ENCODE data around the gene LAIR2.
"Not testable (repeated sequence)": the region's sequence is repeated elsewhere in the genome, so short reads cannot be mapped to it uniquely, and the experiment has no call there.

LAIR2 gene

DNA sequence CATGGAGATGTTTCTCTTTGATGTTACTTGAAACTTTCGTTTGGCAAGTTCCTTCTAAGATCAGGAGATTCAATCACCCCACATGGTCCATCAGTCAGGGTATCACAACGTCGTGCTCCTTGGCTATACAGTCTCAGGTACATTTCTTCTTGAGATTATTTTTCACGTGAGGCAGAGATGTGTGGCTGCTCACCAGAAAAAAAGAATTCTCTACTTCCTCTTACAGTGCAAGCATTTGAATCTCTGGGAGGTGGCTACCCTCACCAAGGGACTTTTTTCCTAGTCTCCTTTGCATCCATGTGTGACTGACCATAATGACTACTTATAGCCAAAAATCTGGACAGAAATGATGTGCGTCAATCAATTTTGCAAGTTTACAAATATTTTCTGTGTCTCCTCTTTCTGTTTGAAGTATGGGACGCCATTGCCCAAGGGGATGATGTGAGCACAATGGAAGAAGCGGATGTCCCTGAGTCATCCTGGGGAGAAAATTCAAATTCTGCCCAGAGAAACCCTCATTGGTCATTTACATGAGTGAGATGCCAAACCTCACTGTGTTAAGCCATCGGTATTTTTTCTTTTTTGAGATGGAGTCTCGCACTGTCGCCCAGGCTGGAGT lies 8.6 kb upstream of the LAIR2 start:
- DNase-seq (ENCODE audit: low read depth) = no peak

DNA sequence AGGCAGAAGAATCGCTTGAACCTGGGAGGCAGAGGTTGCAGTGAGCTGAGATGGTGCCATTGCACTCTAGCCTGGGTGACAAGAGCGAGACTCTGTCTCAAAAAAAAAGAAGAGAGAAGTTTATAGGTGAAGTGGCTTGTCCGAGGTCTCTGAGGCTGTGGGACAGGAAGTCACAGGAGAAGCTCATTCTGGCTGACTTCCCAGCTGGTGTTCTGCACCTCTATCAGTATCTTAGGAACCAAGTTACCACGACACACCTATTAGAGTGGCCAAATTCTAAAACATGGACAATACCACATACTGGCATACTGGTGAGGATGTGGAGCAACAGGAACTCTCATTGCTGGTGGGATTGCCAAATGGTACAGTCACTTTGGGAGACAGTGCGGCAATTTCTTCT lies 7.3 kb upstream of the LAIR2 start:
- DNase-seq (ENCODE audit: low read depth) = not testable (repeated sequence)

DNA sequence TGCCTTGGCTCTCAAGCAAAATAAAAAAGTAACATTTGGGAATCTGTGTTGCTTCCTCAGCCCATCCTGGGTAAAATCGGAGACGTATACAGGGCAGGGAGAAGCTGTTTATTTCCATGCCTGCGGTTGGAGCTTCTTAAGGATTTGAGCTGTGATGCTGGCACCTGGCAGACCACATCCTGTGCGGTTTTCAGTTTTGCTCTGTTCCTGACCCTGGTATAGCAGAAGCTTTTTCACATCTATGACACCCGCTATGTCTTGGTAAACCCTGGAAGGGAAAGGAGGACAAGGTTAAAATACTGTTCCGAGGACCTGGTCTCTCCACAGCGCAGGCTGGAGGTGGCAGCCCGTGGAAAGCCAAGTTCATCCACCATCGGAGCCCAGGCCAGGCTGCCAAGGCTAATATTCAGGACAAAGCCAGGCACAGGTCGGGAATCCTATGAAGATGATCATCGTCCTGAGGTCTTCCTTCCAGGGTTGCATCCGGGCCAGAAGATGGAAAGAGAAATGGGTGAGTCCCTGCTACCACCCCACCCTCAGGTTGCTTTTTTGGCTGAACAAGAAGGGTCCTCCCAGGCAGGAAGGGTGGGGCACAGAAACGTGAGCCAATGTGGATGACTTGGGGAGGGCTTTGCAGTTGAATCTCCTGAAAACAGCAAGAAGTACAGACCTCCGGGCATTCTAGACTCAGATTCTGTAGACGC lies 4.7 kb upstream of the LAIR2 start:
- DNase-seq (ENCODE audit: low read depth) = not testable (repeated sequence)

DNA sequence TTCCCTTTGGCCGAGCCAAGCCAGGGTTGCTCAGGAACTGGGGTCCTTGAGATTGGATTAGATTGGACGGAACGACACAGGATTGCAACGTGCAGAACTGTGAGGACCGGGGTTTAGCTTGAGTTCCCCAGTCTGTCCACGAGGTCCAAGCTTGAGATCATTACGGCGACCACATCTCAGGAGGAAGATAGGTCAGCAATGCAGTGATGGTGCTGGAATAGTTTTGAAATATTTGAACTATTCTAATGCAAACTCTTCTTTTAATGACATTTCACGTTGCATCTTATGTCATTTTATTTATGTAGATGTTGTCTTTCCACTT lies 4.2 kb upstream of the LAIR2 start:
- not testable (repeated sequence) for DNase-seq (ENCODE audit: low read depth)

DNA sequence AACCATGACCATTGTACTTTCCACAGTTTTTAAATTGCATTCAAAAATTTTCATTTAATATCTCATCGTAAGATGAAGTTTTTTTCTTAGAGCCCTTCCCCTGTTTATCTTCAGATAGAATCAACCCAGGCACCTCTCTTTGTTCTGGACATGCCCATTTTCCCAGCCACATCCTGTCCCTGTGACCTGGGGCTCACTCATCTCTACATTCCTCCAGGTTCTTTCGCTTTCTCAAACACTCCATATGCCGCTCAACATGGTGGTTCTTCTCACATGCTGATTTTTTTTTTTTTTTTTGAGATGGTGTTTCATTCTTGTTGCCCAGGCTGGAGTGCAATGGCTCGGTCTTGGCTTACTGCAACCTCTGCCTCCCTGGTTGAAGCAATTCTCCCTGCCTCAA lies 2.9 kb downstream of the LAIR2 start:
- DNase-seq (ENCODE audit: low read depth) = not testable (repeated sequence)

DNA sequence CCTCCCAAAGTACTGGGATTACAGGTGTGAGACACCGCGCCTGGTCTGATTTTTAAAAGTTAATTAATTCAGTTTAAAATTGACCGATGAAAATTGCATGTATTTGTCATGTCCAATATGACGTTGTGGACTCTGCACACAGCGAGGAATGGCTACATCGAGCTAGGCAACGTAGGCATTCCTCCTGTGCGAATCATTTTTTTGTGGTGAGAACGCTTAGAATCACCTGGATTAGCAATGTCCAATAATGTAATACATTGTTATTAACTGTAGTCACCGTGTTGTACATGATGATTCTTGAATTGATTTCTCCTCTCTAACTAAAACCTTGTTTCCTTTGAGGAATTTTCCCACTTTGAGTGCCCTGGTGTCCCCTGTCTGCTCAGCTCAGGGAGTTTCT lies 3.4 kb downstream of the LAIR2 start:
- no peak for DNase-seq (ENCODE audit: low read depth)

DNA sequence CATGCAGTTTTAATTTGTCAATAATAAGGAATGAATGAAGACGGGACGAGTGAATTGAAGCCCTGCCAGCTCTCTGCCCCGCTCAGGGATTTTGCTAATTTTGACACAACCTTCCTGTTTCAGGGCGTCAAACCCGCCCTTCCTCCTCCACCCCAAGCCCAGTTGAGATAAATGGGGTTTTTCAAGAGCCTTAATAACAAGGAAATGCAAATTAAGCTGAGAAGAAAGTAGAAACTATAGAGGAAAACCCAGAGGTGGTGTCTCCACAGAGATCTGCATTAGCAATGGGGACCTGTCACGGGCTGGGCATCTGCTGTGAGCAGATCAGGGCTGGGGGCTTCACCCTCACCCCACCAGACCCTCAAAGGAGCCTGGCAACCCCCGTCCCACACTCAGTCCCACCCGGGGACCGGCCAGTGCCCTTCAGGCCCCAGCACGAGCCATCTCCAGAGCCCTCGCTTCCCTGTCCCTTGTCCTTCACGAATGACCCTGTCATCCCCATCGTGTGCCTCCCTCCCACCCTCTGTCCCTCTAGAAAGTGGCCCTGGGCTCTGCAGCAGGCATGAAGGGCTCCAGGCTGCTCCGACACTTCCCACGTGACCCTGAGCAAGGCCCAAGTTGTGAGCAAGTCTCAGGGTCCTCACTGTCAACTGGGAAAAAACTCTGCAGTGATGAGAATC lies 4.5 kb downstream of the LAIR2 start:
- not testable (repeated sequence) for DNase-seq (ENCODE audit: low read depth)

DNA sequence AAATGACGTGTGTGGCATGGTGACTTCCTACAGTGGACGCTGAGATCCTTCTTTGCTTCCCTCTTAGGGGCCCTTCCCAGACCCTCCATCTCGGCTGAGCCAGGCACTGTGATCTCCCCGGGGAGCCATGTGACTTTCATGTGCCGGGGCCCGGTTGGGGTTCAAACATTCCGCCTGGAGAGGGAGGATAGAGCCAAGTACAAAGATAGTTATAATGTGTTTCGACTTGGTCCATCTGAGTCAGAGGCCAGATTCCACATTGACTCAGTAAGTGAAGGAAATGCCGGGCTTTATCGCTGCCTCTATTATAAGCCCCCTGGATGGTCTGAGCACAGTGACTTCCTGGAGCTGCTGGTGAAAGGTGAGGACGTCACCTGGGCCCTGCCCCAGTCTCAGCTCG lies 5.2 kb downstream of the LAIR2 start:
- DNase-seq (ENCODE audit: low read depth) = no peak

DNA sequence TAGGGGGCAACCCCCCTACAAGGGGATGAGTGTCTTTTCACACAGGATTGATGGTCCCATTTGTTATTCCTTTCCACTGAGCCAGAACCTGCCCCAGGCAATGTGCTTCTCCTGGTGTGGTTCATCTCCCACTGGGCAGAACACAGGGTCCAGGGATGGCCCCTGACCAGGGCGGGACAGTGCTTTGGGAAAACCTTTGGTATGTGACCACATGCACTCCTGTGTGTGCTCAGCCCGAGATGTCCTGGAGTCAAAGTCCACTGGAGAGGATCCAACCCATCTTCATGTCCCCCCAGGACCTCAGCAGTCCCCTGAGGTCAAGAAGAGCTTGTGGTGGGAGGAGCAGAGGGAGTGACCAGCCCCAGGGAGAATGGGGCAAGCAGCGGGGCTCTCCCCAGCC lies 5.9 kb downstream of the LAIR2 start:
- DNase-seq (ENCODE audit: low read depth) = not testable (repeated sequence)

DNA sequence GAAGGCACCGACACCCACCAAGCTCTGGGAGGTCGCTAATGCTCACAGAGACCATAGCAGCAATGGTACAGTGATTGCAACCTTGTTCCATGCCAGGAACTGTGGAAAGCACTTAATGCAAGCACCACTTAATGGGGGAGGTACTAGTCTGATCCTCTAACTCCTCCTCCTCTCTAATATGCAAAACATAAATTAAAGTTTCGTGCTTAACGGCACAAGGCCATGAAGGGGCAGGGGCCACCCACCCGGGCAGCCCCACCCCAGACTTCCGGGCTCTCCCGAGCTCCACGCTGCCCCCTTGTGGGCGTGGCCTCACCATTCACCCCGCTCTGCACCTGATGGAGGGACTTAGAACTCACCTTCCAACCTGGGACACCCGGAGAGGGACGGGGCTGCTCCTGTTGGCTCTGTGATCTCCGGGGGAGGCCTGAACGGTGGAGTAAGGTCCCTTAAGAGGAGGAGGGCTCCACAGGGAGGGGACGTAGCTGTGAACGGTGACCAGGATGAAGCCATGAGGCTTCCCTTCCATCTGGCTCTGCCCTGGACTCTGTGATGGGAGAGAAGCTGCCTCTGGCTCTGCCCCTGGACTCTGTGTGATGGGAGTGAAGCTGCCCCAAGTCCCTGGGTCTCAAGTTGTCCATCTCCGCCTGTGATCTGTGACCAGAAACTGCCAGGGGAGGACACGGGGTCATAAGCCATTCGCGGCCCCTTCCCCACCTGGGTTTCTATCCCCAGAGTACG lies 6.7 kb downstream of the LAIR2 start:
- not testable (repeated sequence) for DNase-seq (ENCODE audit: low read depth)

DNA sequence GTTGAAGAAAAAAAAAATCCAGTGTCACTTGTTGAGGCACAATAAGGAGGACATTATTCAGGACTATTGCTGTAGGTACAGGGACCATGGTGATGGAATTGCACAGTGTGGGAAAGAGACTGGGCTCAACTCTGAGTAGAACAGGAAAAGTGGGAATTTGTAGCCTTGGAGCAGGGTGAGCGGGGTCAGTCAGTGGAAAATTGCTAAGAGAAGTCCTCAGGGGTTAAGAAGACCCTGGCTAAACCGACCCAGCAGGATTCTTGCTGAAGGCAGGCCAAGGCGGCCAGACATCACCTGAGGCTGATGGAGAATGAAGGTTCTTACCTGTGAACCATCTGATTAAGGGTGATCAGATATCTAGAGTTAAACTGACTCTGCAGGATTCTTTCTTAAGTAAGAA lies 12.5 kb downstream of the LAIR2 start:
- no peak for DNase-seq (ENCODE audit: low read depth)

DNA sequence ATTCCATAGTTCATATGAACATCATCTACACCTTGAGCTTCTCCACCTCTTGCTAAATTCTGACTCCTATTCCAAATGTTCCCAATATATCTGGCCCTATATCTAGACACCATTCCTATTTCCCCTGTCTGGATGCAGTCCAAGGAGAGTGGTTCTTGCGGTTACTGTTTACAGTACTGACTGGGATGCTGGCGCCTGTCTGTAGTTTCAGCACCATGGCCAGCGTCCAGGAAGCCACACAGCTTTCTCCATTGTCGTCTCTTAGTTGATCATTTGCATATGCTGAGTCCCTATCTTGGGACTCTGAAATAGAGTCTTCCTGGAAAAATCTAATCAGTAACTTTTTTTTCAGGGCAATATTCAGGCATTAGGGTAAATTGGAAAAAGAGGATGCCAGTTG lies 14.9 kb downstream of the LAIR2 start:
- DNase-seq (ENCODE audit: low read depth) = no peak

DNA sequence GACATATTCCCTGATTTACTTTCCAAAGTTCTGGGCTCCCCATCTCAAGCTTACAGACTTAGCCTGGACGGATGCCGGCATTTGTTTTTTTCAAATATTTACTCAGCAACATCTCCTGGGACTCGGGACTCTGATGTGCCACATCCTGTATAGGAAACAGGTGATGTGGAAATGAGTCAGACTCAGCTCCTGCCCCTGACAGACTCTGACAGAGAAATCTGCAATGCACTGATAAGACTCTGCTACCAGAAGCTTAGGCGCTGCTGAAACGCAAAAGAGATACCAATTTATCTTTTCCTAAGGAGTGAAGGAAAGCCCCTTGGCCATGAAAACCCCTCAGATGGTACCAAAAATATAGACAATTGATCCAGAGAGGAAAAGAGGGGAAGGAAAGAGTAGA lies 16.2 kb downstream of the LAIR2 start:
- DNase-seq (ENCODE audit: low read depth) = no peak

DNA sequence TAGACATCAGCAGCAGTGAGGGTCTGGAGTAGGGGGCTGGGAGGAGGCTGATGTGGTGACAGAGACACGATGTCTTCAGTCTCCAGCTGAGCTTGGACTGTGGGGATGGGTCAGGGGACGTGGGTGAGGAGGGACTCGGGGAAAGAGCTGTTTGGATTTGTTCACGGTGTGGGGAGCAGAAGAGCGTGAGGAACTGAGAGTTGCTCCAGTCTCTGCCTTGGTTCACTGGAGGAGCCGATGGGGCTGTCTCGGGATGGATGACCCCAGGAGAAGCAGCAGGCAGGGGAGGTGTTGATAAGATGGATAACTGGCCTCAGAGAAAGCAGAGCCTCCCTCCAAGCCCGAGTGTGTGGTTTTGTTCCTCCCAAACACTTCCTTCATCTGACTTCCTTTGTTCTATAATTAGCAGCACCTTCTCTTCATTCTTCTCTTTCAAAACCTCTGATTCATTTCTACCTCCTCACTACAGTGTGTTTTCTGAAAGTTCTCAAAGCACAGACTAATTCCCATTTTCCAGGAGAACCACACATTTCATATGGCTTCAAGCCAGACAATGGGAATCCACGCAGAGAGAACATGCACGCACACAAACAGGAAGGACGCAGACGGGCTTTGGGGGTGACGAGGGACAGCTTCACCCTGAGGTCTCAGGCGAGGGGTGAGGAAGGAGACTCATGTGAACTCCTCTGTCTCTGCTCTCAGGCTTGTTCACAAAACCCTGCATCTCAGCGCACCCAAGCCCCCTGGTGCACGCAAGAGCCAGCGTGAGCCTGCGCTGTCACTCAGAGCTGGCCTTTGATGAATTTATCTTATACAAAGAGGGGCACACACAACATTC lies 18.6 kb downstream of the LAIR2 start:
- no peak for DNase-seq (ENCODE audit: low read depth)

DNA sequence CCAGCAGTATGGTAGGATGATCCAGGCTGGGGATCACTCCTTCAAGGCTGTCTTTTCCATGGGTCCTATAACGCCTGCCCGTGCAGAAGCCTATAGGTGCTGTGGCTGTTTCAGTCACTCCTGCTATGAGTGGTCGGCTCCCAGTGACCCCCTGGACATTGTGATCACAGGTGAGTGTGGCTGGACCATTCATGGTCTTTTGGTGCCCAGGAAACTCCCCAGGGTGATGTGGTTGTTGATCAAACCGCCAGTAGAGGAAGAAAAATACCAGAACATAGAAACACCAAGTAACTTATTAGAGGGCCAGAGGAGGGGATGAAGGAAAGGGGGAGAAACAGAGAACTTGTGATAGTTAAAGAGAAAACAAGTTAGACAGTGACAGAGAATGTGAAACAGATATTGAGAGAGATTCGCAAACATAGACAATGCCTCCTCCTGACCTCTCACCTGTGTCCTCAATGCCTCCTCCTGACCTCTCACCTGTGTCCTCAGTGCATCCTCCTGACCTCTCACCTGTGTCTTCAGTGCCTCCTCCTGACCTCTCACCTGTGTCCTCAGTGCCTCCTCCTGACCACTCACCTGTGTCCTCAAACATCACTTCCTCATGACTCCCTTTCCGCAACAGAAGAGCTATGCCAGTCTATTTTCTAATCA lies 19.4 kb downstream of the LAIR2 start:
- DNase-seq (ENCODE audit: low read depth) = no peak

DNA sequence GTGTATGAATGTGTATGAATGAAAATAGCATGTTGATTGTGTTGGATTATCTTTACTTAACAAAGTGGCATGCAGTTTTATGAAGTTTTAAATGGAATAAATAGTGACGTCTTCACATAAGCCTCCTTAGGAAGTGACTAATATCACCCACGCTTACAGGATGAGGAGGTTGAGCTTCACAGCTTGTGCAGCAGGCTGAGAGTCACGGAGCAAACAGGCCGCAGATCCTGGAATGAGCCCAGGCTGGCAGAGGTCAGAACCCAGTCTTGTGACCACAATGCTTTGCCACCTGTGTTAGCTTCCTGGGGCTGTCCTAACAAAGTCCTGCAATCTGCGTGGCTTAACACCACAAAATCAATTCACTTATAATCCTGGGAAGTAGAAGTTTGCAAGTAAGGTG lies 20.8 kb downstream of the LAIR2 start:
- no peak for DNase-seq (ENCODE audit: low read depth)

DNA sequence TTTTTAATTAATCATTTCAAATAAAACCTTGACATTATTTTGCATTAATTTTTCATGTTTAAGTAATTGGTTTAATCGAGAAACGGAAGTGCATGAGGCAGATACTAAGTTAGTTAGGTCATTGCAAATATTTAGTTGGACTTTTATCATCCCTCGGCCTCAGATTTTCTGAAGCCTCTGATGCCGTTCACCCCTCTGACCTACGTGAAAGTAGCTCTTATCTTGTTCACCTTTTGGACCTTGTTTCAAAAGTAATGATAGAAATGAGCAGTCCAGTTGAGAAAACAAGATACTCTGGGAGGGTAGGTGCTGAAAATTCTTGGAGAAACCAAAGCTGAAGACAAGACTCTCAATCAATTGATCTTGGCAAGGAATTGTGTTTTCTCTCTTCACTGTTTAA lies 23.0 kb downstream of the LAIR2 start:
- no peak for DNase-seq (ENCODE audit: low read depth)

DNA sequence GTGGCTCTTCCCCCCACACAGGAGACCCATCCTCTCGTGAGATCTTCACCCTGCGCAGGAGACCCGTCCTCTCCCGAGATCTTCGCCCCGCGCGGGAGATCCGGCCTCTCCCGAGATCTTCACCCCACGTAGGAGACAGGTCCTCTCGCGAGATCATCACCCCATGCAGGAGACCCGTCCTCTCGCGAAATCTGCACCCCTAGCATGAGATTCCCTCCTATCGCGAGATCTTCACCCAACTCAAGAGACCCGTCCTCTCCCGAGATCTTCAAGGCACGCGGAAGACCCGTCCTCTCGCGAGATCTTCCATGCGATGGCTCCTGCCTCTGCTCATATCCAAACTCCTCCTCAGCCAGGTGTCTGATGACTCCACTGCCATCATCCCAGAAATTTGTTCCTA lies 24.3 kb downstream of the LAIR2 start:
- DNase-seq (ENCODE audit: low read depth) = no peak

DNA sequence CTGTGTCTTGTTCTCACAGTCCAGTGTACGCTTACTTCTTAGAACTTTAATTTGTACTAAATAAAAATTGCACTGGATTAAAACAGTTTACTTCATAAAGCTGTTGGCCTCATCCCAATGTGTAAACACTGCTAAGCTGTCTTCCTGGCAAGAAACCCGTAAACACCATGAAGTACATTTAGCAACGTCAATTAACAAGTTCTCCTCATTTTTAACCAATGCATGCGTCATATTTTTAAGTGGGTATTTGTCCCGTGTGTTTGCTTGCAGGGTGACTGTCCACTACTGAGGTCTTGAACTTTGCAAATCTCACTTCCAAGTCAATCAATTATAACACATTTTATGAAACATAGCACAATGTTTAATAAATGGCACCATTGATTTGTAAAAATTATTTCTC lies 28.2 kb downstream of the LAIR2 start:
- no peak for DNase-seq (ENCODE audit: low read depth)

DNA sequence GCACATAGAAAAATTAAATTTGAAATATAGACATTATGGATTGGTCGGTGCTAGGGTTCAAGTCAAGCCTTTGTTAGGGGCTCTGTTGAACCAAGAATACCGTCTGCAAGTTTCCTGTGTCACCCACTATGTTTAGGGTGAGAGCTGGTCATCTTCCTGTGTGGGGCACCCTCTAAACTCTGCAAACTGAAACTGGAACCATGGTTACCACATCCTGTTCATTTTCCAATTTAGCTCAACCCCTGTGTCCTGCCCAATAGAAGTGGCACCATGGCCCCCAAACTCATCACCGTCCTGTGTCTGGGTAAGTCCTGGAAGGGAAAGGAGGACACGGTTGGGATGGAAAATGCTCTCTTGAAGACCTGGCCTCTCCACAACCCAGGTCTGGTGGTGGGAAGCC lies 29.9 kb downstream of the LAIR2 start:
- DNase-seq (ENCODE audit: low read depth) = no peak

DNA sequence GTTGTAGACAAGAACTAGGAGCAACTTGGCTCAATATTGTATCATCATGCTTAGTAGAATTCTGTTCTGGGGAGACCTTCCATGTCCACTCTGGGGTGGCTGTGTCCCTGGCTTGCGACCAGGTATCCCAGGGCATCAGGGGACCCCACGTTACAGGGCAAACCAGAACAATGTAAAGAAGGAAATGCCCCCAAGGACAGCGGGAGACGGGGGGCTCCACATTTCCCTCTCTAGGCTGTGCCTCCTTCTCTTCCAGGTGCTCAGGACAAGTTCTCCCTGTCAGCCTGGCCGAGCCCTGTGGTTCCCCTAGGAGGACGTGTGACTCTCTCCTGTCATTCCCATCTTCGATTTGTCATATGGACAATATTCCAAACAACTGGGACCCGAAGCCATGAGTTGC lies 30.8 kb downstream of the LAIR2 start:
- DNase-seq (ENCODE audit: low read depth) = no peak

DNA sequence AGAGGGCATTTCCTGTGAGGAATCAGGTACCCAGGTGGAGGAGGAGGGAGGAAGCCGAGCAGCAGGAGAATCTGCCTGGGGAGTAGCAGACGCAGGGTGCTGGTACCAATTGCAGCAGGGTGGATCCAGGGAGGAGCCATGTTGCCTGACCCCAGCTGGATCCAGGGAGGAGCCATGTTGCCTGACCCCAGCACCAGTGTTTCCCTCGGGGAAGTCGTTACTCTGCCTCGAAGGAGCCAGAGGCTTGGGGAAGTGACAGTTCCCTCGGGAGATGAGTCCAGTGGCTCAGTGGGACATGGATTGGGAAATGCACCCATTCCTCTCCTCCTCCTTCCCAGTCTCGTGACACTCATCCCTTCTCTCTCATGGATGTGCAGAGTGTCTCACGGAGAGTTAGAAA lies 31.5 kb downstream of the LAIR2 start:
- no peak for DNase-seq (ENCODE audit: low read depth)

Measured in T-helper 22 cell (primary cell).